SH-SY5Y (cell line): ENCODE measurements around the gene MYL7.

ENCODE experiments used
- GATA2 ChIP-seq: IDR thresholded peaks from 2 replicates; pipeline ENCODE4 v1.6.1; 2011; ENCODE audit warnings: mild to moderate bottlenecking, low read depth, low read length
- GATA3 ChIP-seq: IDR thresholded peaks from 2 replicates; pipeline ENCODE4 v1.6.1; 2011; ENCODE audit warnings: low read depth, mild to moderate bottlenecking, low read length, moderate library complexity

DNA sequence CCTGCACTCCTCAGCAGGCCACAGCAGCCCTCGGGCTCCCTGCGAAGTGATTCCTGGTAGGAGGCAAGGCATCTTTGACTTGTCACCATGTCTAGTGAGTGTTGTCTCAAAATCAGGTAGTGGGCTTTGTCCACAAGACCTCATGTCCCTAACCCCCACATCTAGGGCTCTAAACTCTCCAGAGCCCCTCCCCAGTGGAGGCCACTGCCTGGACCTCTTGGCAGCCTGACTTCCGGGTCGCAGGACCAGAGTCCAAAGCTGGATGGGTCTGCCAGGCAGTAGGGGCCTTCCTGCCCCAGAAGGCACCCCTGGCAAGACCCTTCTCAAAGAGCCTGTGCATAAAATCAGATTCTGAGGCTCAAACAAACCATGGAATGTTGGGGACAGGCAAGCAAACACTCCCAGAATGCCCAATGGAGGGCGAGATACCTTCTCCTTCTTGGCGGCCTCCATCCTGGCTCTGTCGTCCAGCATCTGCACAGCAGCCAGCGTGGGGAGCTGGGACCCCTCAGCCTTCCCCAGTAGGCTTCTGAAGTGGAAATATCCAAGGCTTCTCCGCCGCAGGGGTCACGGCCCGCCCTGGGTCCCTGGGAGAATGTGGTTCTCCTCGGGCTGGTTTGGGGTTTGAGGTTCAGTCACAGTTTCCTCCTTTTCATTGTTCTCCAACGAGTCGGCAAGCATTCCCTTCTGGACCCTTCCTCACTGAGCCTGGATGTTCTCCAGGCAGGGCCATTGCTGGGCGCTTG, 47.5 kb upstream of the MYL7 start:
- TF ChIP-seq GATA3 (no peak), GATA2 (no peak)
